Fibroblast of peridontal ligament (primary cell): ENCODE results near the gene S100A4.
"Not testable (repeated sequence)": the region's sequence is repeated elsewhere in the genome, so short reads cannot be mapped to it uniquely, and the experiment has no call there.

Source experiments
- DNase-seq: peaks from one replicate; pipeline ENCODE4 v3.0.0-alpha.2; 2010; ENCODE audit errors: extremely low read depth

Gene S100A4

DNA sequence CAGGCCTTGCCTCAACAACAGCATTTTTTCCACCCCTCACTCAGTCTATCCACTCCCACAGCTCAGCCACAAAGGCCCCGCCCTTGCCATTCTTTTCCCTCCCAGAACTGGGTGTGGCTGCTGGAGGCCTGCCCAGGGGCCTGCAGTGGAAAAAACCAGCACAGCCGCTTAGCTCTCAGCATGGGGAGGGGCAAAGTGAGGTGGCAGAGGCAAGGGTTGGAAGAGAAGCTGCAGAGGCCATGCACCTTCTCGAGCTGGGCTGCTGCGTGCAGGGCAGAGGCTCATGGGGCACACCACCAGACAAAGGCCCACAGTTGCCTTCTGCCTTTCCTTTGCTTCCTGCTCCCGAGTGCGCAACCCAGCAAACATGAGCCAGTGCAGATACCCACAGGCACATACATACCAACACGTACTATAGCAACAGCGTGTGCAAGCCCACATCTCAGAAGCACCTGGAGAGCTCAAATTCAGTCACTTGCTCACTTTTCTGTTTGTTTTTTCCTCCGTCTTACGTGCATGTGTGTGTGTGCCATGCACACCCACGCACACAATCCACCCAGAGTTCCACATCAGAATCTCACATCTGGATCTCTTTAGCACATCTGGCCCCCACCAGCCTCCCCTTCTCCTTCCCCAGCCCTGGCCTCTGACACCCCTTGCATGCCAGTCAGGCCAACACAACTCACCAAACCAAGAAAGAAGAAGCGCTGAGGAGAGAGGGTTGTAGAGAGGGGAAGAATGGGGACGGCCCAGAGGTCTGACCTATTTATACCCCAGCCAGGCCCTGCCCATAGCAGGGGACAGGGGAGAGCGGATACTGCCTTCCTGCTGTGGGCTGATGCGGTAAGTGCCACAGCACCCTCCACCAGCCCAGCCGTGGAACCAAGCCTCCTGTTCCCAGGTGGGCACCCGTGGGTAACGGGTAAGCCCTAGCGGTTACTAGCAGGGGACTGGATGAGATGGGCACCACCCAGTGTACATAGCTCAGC, at the start of gene S100A4:
Gene S100A4, minus strand, starts transcription at position 740 of the 989 bp plus-strand sequence. CDS start 1,012 bp downstream, outside the sequence.
- DNase-seq: peak; percentile 92

DNA sequence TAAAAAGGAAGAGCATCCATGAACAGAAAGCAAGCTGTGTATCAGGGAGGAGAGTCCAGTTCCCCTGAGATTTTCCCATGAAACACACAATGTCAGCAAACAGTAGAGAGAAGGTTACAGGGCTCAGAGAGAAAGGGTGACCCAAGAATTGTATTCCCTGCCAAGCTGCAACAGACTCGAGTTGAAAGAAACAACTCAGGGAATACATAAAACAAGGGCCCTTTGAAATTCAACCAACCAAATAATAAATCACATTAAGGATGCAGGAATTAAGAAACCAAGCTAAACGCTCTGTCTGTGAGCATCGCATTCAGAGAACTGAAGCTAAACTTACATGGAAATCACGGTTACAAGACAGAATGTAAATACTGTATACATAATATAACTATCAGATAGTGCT, 47.1 kb upstream of the S100A4 start:
- no peak for DNase-seq

DNA sequence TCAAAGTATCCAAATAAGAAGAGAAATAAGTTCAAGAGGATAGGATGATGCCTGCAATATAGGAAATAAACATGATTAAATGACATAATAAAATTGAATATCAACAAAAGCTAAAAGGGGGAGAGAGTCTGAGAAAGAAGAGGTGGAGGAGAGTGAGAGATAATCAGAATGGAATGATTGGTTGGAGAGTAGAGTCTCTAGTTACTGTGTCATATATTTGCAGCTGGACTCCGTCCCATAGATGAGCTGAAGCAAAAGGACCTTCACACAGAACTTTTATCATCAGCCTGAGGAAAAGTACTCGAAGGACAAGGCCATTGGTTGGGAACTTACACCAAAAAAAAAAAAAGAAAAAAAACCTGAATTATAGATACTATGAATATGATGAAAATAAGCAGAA, 42.9 kb upstream of the S100A4 start:
- no peak for DNase-seq

DNA sequence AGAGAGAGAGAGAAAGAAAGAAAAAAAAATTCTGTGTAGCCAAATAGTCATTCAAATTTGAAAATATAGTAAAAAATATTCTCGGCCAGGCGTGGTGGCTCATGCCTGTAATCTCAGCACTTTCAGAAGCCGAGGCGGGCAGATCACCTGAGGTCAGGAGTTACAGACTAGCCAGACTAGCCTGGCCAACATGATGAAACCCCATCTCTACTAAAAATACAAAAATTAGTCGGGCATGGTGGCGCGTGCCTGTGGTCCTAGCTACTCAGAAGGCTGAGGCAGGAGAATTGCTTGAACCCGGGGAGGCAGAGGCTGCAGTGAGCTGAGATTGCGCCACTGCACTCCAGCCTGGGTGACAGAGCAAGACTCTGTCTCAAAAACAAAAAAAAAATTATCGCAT, 42.4 kb upstream of the S100A4 start:
- DNase-seq: not testable (repeated sequence)

DNA sequence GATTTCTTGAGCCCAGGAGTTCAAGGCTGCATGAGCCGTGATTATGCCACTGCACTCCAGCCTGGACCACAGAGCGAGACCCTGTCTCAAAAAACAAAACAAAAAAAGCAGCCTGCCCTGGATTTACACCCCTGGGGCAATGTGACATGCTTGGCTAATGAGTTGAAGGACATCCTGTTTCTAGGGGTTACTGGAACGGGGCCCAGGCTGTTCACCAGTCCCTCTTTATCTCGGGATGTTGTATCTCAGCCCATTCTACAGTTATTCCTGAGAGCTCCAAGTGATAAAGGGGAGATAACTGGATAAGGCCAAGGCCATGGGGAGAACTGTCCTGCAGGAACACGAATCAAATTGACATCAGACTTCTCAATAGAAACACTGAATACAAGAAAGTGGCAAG, 41.7 kb upstream of the S100A4 start:
- no peak for DNase-seq

DNA sequence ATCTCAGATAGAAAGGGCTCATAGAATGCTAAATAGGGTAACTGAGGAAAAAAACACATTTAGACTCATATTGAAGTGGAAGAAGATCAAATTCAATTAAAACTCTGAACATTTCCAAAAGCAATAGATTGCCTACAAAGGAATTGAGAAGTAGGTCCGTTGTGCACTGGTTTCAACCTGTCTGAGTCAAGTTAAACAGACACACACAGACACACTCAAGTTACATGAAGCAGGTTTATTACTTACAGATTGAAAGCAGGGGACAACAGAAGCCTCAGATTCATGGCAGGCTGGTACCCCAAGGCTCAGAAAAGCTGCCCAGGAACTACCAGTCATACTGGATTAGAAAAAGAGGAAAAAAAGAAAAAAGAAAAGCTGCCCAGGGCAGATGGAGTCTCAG, 40.7 kb upstream of the S100A4 start:
- DNase-seq: no peak

DNA sequence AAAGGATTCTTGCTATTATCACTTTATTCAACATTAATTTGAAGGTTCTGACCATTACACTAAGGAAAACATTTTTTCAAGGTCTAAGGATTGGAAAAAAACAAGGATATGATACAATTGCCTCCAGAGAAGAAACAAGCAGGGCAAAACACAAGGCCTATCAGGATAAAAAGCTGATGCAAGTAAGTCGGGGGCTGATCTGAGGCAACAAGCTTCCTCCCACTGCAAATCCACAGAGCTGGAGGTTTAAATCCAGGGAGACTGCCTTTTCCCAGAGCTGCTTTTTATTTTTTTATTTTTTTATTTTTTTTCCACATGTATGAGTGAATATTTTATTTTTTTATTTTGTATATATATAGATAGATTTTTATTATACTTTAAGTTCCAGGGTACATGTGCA, 39.4 kb upstream of the S100A4 start:
- no peak for DNase-seq

DNA sequence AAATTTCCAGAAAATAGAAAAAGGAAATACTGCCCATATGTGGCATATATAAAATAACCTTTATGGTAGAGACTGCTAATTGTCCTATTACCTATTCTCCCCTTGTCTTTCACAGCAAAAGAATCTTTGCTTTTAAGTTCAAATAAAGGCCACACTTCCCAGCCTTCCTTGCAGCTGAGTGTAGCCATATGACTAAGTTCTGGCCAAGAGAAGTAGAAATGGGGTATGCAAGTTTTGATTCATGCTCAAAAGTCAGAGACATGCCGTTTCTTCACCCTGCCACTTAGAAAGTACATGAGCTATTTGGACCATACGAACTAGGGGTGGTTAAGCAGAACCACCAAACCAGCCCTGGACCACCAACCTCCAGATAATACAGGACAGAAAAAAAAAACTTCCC, 38.4 kb upstream of the S100A4 start:
- no peak for DNase-seq

DNA sequence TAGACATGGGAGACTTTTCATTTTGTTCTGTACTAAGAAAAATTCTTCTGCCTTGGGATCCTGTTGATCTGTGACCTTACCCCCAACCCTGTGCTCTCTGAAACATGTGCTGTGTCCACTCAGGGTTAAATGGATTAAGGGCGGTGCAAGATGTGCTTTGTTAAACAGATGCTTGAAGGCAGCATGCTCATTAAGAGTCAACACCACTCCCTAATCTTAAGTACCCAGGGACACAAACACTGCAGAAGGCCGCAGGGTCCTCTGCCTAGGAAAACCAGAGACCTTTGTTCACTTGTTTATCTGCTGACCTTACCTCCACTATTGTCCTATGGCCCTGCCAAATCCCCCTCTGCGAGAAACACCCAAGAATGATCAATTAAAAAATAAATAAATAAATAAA, 37.9 kb upstream of the S100A4 start:
- not testable (repeated sequence) for DNase-seq

DNA sequence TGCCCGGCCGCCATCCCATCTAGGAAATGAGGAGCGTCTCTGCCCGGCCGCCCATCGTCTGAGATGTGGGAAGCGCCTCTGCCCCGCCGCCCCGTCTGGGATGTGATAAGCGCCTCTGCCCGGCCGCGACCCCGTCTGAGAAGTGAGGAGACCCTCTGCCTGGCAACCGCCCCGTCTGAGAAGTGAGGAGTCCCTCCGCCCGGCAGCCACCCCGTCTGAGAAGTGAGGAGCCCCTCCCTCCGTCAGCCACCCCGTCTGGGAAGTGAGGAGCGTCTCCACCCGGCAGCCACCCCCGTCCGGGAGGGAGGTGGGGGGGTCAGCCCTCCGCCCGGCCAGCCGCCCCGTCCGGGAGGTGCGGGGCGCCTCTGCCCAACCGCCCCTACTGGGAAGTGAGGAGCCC, 37.2 kb upstream of the S100A4 start:
- not testable (repeated sequence) for DNase-seq

DNA sequence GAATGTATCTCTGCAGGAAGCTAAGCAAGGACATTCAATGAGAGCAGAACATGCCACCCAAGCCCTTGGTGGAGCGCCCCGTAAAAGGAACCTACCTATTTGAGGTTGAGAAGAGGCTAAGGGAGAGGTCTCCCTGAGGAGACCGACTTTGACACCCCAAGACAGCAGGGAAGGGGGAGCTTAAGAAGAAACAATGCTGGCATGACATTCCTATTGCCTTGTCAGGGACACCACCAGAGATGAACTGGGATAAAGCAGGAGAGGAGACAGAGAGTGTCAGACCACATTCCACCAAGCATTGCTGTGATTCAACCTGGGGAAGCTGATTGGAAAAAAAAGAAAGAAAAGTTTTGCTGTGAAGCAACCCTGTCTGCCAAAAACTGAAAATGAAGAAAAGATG, 33.3 kb upstream of the S100A4 start:
- DNase-seq: no peak

DNA sequence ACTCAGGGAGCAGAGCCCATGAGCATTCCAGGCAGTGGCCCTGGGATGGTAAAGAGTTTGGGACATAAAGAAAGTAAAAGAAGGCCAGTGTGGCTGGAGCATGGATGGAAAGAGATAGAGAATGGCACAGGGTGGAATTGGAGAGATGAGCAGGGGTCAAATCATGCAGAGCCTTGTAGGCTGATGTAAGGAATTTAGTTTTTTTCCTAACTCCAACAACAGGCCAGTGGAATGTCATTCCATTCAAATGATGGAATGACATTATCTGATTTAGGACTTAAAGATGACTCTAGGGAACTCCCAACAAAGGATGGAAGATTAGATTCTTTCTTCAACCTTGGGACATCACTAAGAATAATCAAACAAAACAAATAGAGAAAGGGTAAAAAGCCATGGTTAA, 32.9 kb upstream of the S100A4 start:
- peak; percentile 38 for DNase-seq

DNA sequence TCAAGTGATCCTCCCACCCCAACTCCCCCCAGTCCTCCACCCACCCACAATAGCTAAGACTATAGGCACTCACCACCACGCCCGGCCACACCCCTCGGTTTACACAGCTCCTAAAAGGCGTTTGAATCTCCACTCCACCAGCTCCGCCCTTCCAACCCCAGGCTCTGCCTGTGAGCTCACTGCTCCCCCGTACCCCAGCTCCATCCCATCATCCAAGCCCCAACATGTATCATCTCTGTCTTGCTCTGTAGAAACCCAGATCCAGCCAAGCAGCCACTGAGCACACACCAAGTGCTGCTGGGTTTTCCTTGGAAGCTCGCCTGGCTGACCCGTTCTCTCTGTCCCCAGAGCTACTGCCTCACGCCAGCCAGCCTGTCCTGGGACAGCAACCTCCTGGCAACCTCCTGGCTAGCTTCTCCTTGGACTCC, 32.0 kb upstream of the S100A4 start:
- DNase-seq: no peak

DNA sequence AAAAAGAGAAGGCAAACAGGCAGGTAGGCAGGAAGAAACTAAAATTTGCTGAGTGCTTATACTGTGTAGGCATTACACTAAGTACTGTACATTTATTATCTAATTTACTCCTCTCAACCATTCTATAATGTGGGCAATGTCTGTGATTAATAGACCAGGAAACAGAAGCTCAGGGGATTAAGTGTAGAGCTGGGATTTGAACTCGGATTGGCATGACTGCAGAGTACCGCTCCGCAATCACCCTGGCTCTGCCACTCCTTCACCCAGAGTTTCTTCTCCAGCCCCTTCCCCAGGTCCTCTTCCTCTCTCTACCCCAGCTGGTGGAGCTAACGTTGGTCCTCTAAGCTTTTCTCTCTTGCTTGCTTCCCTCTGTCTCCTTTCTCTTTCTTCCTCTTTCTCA, 31.5 kb upstream of the S100A4 start:
- no peak for DNase-seq

DNA sequence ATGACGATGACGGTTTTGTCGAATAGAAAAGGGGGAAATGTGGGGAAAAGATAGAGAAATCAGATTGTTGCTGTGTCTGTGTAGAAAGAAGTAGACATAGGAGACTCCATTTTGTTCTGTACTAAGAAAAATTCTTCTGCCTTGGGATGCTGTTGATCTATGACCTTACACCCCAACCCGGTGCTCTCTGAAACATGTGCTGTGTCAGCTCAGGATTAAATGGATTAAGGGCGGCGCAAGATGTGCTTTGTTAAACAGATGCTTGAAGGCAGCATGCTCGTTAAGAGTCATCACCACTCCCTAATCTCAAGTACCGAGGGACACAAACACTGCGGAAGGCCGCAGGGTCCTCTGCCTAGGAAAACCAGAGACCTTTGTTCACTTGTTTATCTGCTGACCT, 29.9 kb upstream of the S100A4 start:
- not testable (repeated sequence) for DNase-seq

DNA sequence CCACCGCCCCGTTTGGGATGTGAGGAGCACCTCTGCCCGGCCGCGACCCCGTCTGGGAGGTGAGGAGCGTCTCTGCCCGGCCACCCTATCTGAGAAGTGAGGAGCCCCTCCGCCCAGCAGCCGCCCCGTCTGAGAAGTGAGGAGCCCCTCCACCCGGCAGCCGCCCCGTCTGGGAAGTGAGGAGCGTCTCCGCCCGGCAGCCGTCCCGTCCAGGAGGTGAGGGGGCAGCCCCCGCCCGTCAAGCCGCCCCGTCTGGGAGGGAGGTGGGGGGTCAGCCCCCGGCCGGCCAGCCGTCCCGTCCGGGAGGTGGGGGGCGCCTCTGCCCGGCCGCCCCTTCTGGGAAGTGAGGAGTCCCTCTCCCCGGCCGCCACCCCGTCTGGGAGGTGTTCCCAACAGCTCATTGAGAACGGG, 29.5 kb upstream of the S100A4 start:
- not testable (repeated sequence) for DNase-seq

DNA sequence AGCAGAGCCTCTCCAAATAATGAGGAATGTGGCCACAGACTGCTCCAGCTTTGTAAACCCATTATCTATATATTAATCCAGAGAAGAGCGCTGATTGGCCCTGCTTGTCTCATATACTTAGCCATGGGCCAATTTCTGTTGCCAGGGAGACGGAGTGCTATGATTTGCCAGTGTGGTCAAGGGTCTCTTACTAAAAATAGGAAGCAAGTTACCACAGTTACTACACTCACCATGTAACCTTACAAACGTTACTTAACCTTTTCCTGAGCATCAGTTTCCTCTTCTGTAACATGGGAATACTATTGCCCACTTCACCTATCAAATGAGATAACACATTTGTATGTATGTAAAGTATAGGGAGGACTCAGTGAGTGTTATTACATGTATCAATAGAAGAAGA, 27.7 kb upstream of the S100A4 start:
- peak; percentile 38 for DNase-seq

DNA sequence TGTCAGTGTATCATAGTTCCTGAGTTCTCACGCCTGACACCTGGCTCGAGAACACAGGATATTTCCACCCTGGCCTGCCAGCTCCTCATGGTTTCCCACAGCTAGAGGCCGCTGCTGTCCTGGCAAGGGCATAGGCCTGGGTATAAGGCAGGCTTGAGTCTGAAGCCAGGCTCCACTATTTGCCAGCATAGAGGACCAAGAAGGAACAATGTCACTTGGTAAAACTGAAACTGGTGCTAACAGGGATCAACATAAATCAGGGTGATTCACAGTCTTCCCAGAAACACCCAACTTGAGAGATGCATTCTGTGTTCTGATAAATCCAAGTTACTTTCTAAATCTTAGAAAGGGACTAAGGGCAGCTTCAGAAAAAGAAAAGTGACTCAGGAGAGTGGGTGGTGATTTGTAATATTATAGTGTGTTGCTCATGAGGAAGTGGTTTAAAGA, 27.0 kb upstream of the S100A4 start:
- DNase-seq: peak; percentile 86

DNA sequence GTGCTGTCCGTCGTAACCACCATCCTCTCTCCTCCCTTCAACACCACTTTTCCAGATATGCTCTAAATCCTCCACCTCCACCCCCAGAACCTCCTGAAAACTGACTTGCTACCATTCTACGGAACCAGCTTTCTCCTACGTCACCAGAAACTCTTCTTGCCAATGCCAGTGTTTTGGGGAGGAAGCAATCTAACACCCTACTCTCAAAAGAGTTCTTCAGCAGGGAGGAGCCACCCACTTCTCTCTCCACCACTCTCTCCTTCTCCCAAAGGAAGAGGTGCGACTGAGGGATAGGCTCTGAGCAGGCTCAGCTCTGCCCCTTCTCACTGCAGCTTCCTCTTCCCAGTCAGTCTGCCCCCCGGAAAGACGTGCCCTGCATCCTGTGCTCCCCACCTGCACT, 26.1 kb upstream of the S100A4 start:
- DNase-seq: no peak

DNA sequence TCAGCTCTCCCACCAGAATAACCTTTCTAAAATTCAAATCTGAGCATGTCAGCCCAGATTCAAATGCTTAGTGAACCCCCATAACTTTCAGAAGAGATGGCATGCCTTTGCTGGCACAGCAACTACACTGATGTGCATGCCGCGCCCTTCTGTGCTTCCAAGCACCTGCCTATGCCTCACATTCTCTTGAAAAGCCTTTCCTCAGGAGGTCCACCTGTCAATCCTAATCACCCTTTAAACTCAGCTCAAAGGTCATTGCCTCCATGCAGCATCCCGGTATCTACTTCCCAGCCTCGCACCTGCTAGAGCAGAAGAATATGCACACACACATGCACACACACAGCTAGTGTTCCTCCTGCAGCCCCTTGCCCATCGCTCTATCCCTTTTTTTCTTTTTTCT, 25.3 kb upstream of the S100A4 start:
- DNase-seq: no peak

DNA sequence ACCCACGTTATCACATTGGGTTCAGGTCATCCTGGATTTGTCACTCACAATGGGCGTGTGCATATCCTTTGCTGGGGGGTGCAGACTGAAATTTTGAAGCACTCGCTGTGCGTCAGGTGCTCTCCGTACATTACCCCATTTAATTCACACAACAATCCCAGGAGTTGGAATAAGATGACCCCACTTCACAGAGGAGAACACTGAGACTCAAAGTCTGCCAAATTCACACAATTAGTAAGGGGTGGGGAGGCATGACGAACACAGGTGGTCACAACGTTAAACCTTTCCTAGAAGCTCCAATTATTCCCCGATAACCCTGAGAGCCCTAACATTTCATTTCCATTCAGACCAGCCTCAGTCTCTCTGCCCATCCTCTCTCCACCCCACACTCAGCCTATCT, 23.9 kb upstream of the S100A4 start:
- no peak for DNase-seq

DNA sequence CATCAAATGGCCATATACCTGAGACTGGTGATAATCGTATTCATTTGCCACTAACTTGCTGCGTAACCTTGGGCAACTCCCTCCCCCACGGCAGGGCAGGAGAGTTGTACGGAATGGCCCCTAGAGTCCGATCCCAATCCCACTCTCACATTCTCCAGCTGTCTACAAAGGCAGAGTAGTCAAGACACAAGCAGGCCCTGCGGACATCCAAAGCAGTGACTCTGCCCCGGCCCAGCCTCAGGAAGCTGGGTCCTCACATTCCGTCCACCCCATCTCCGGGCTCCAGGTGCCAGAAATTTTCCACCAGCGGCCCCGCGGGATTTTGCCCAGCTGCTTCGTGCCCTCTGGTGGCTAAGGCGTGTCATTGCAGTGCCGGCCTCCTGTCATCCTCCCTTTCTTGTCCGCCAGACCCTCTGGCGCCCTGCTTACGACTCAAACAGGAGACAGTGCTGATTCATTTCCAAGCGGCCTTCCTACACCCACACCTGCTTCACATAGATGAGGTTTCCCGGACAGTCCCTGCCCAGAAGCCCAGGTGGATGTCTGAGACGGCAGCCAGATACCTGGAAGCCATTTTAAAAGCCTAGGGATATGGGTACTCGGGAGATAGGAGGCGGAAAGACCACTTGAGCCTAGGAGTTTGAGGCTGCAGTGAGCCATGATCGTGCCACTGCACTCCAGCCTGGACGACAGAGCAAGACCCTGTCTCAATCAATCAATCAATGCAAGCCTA, 22.9 kb upstream of the S100A4 start:
- peak; percentile 85 for DNase-seq
